Cardiac muscle cell (in vitro differentiated cells and primary cell): ENCODE measurements around the gene NCOA6. TPM values are rescaled to one million over a fixed set of nuclear protein-coding genes. Genes with fewer than 3 reads are reported as not detected.
A peak's percentile ranks its signal among the peaks of the same experiment; 100 is the strongest.

ENCODE experiments used
- DNase-seq, 2 donors: peaks; one replicate each; pipeline versions ENCODE4 v3.0.0 to v3.0.0-alpha.2; 2010 to 2017; ENCODE audit warnings: low read depth in 1 of 2, low spot score in 1 of 2
- H3K27ac ChIP-seq: fragments of 200-600 bp; sonication (generic); 2 replicates; pipeline ENCODE4 v1.5.1; 2016
- H3K27me3 ChIP-seq: fragments of 200-600 bp; sonication (generic); 2 replicates; pipeline ENCODE4 v1.6.0; 2016; ENCODE audit warnings: control low read depth
- H3K36me3 ChIP-seq: fragments of 200-600 bp; sonication (generic); 2 replicates; pipeline ENCODE4 v1.5.1; 2016; ENCODE audit warnings: control low read depth
- H3K4me1 ChIP-seq: fragments of 200-600 bp; sonication (generic); 2 replicates; pipeline ENCODE4 v1.8.1; 2017; ENCODE audit warnings: low read depth, mild to moderate bottlenecking, mixed run types
- H3K4me3 ChIP-seq: fragments of 200-600 bp; sonication (generic); 2 replicates; pipeline ENCODE4 v1.5.1; 2016; ENCODE audit warnings: mild to moderate bottlenecking
- H3K9me3 ChIP-seq: fragments of 200-600 bp; sonication (generic); 2 replicates; pipeline ENCODE4 v1.5.1; 2017; ENCODE audit warnings: low read depth, mild to moderate bottlenecking, control low read depth
- polyA plus RNA-seq: library from polyadenylated mRNA; unstranded; fragments of >200 nt; fragmentation: Nextera tagmentation; extraction: Ambion mirVana; gene quantifications from 2 replicates; pipeline ENCODE4 v1.2.1, GENCODE V29; 2016
- total RNA-seq: library from RNA; depleted of rRNA; stranded (reverse); fragments of >200 nt; gene quantifications from 2 replicates; pipeline ENCODE4 v1.2.3, GENCODE V29; 2016
- TF ChIP-seq, protein P1 (sequence below): IDR thresholded peaks from 2 replicates; pipeline ENCODE4 v1.5.1; 2012; ENCODE audit warnings: low read depth, mild to moderate bottlenecking, low read length

The NCOA6 gene
- total and polyA plus RNA-seq, 2 experiments from 2014 or later, result 16.8 to 21.4 TPM

DNA sequence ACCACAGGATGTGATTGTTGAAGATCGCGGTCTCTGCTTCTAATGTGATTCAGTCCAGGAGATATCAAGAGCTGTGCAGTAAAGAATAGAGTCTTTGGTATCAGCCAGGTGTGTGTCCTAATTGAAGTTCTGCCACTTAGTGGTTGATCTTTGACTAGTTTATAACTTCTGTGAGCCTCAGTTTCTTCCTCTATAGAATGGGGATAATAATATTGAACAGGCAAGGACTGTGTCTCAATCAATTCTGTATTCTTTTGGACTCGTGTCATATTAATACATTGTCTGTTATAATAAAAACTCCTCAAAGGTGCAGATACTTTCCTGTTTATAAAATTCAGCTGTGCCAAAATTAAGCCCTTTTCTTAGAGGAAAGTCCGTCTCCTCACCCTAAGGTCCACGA is 23.1 kb upstream of the NCOA6 start:
- no peak for DNase-seq
- Histone ChIP-seq H3K4me3 (no peak overlapping the region), H3K9me3 (no peaks in the 10 kb centered on the region), H3K36me3 (peaks cover 27% of the 10 kb centered on the region), H3K27me3 (no peaks in the 10 kb centered on the region), H3K4me1 (no peaks in the 10 kb centered on the region), H3K27ac (no peak overlapping the region)
- TF ChIP-seq, protein P1, sequence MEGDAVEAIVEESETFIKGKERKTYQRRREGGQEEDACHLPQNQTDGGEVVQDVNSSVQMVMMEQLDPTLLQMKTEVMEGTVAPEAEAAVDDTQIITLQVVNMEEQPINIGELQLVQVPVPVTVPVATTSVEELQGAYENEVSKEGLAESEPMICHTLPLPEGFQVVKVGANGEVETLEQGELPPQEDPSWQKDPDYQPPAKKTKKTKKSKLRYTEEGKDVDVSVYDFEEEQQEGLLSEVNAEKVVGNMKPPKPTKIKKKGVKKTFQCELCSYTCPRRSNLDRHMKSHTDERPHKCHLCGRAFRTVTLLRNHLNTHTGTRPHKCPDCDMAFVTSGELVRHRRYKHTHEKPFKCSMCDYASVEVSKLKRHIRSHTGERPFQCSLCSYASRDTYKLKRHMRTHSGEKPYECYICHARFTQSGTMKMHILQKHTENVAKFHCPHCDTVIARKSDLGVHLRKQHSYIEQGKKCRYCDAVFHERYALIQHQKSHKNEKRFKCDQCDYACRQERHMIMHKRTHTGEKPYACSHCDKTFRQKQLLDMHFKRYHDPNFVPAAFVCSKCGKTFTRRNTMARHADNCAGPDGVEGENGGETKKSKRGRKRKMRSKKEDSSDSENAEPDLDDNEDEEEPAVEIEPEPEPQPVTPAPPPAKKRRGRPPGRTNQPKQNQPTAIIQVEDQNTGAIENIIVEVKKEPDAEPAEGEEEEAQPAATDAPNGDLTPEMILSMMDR, result no peak

DNA sequence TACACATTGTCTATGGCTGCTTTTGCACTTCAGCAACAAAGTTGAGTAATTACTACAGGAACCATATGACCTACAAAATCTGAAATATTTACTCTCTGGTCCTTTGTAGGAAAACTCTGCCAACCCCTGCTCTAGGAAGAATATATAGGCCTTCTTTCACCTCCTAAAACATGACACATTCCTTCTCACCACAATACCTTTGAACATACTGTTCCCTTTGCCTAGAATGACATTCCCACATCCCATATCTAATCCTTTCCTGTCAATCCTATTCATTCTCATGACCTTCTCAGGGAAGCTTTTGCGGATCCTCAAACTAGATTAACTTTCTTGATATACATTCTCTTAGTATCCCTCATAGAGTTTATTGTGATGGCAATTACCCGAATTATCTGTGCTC is 18.0 kb upstream of the NCOA6 start:
- DNase-seq, result peak in 1 of 2 donors; percentile 30
- Histone ChIP-seq H3K27ac (no peak overlapping the region), H3K27me3 (no peaks in the 10 kb centered on the region), H3K4me3 (no peak overlapping the region), H3K36me3 (no peaks in the 10 kb centered on the region), H3K9me3 (no peaks in the 10 kb centered on the region), H3K4me1 (no peaks in the 10 kb centered on the region)
- TF ChIP-seq, protein P1, result no peak

DNA sequence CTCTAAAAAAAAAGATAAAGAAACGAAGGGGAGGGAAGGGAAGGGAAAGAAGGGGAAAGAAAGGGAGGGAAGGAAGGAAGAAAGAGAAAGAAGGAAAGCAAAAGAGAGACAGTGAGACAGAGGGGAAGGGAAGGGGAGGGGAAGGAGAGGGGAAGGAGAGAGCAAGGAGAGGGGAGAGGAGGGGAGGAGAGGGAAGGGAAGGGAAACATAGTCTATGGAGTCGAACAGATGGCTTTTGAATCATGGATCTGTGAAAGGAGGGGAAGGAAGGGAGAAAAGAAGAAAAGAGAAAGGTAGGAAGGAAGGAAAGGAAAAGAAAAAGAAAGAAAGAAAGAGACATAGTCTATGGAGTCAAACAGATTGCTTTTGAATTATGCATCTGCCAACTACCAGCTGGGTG is 16.7 kb upstream of the NCOA6 start:
- no peaks in the 10 kb centered on the region for H3K36me3 ChIP-seq
- TF ChIP-seq, protein P1, result no peak
- no peaks in the 10 kb centered on the region for H3K4me1 ChIP-seq
- H3K4me3 ChIP-seq, result no peak overlapping the region
- no peak for DNase-seq
- no peaks in the 10 kb centered on the region for H3K27me3 ChIP-seq
- no peak overlapping the region for H3K27ac ChIP-seq
- H3K9me3 ChIP-seq, result no peaks in the 10 kb centered on the region

DNA sequence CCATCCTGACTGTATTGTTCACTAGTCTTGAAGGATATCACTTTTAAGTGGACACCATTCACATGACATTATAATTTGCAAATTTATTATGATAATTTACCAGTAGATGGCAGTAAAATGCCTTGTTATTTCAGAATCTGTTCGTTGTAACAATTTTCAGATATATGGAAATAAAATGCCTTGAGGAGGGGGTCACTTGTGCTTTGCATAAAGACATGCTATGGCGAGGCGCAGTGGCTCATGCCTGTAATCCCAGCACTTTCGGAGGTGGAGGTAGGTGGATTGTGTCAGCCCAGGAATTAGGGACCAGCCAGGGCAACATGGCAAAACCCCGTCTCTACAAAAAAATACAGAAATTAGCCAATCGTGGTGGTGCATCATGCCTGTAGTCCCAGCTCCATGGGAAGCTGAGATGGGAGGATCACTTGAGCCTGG is 9.0 kb upstream of the NCOA6 start:
- TF ChIP-seq, protein P1, result peak; percentile 15

DNA sequence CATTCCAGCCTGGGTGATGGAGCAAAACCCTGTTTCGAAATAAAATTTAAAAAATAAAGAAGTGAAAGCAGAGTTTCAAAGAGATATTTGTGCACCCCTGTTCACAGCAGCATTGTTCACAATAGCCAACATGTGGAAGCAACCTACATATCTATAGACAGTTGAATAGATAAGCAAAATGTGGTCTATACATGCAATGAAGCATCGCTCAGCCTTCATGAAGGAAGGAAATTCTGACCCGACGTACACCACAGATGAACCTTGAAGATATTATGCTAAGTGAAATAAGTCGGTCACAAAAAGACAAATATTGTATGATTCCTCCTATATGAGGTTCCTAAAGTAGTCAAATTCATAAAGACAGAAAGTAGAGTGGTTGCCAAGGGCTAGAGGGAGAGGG is 6.5 kb upstream of the NCOA6 start:
- Histone ChIP-seq H3K4me1 (peaks cover 5% of the 10 kb centered on the region), H3K36me3 (no peaks in the 10 kb centered on the region), H3K27ac (no peak overlapping the region), H3K27me3 (peaks cover 5% of the 10 kb centered on the region), H3K9me3 (no peaks in the 10 kb centered on the region), H3K4me3 (no peak overlapping the region)
- TF ChIP-seq, protein P1, result no peak
- DNase-seq, result no peak

More for the DNA sequence above, 9.0 kb upstream of the NCOA6 start:
- DNase-seq, result peak; percentile 33 to 55
- no peak overlapping the region for H3K4me3 ChIP-seq
- H3K27me3 ChIP-seq, result peaks cover 5% of the 10 kb centered on the region
- no peak overlapping the region for H3K27ac ChIP-seq
- peaks cover 5% of the 10 kb centered on the region for H3K4me1 ChIP-seq
- H3K9me3 ChIP-seq, result no peaks in the 10 kb centered on the region
- no peaks in the 10 kb centered on the region for H3K36me3 ChIP-seq

GRCh38 chr20:34829191-34829590 is 3.7 kb upstream of the NCOA6 start:
- H3K36me3 ChIP-seq, result no peaks in the 10 kb centered on the region
- H3K4me1 ChIP-seq, result peaks cover 5% of the 10 kb centered on the region
- peaks cover 5% of the 10 kb centered on the region for H3K27me3 ChIP-seq
- no peak overlapping the region for H3K4me3 ChIP-seq
- no peaks in the 10 kb centered on the region for H3K9me3 ChIP-seq
- no peak overlapping the region for H3K27ac ChIP-seq
- DNase-seq, result no peak
- TF ChIP-seq, protein P1, result no peak
